ENCODE results near the gene MGAT4D.
"Not testable (repeated sequence)": the region's sequence is repeated elsewhere in the genome, so short reads cannot be mapped to it uniquely, and the experiment has no call there.

Gene MGAT4D

DNA sequence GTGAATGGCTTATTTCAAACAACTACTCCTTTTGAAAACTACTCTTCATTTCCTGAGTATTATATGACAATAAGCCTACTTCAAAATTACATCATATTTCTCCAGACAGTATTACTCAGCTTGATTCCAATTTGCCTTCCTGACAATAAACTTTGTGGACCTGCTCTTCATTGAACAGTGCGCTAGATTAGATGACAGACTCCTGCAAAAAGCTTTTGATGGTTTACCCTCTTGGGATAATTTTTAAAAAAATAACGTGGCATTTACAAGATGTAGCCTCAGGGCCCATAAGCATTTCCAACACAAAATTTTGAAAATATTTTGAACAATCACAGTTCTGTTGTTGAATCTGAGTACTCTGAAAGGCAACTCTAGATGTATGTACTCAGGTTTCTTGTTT, 25.9 kb downstream of the MGAT4D start:
- TF ChIP-seq JUND (IDR thresholded peaks at IDR 0.05; ENCODE audit: low read depth): no peak
- in situ Hi-C loops (cut with HindIII; ENCODE audit: low pct_unique_long_range_greater_than_20kb, low sequenced_read_pairs): no loop called here
- no peak for DNase-seq (ENCODE audit: low read depth in 1 of 2, low spot score in 1 of 2)

GRCh38 chr4:140469791-140470733, 28.0 kb downstream of the MGAT4D start:
- no peak for TF ChIP-seq JUND (IDR thresholded peaks at IDR 0.05; ENCODE audit: low read depth)
- DNase-seq (ENCODE audit: low read depth in 1 of 2, low spot score in 1 of 2): no peak
- in situ Hi-C loops (cut with HindIII; ENCODE audit: low pct_unique_long_range_greater_than_20kb, low sequenced_read_pairs): no loop called here

GRCh38 chr4:140466146-140466545, 31.9 kb downstream of the MGAT4D start:
- in situ Hi-C loops (cut with HindIII; ENCODE audit: low pct_unique_long_range_greater_than_20kb, low sequenced_read_pairs): no loop called here
- no peak for TF ChIP-seq JUND (IDR thresholded peaks at IDR 0.05; ENCODE audit: low read depth)
- DNase-seq (ENCODE audit: low read depth in 1 of 2, low spot score in 1 of 2): no peak

GRCh38 chr4:140463614-140464013, 34.5 kb downstream of the MGAT4D start:
- in situ Hi-C loops (cut with HindIII; ENCODE audit: low pct_unique_long_range_greater_than_20kb, low sequenced_read_pairs): no loop called here
- no peak for DNase-seq (ENCODE audit: low read depth in 1 of 2, low spot score in 1 of 2)
- TF ChIP-seq JUND (IDR thresholded peaks at IDR 0.05; ENCODE audit: low read depth): no peak

DNA sequence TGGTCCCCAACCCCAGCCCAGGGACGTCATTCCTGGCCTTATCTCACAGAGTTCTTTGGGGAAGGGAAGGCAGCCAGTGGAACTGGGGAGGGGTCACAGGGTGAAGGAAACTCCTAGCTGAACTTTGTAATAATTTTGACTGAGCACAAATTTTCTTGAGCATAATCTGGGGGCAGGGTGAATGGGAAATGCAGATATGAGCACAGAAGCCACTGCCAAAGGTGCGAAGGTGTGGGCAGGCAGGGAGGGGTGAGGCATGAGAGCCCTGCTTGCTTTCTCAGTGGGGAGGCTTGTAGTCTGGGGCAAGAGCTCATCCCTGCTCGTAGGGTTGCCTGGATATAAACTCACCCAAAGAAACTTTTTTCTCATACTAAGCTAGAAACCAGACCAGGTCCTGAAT, 34.9 kb downstream of the MGAT4D start:
- DNase-seq (ENCODE audit: low read depth in 1 of 2, low spot score in 1 of 2): no peak
- no peak for TF ChIP-seq JUND (IDR thresholded peaks at IDR 0.05; ENCODE audit: low read depth)
- in situ Hi-C loops (cut with HindIII; ENCODE audit: low pct_unique_long_range_greater_than_20kb, low sequenced_read_pairs): no loop called here

DNA sequence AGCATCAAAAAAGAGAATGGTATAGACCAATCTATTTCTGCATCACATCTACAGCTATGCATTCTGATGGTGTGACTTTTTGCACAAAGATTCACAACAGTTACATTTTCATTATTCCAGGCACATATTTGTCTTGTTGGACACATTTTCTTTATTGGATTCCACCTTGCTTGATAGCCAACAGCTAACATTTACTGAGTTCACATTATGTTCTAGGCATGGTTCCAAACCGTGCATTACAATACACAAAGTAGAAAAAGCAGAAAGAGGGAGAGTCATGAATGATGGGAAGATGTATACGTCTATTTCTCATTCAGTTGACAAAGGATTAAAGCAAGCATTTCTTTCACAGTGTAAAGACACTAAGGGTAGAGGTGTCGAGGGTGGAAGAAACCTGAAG, 47.7 kb downstream of the MGAT4D start:
- DNase-seq (ENCODE audit: low read depth in 1 of 2, low spot score in 1 of 2): peak in 1 of 2 experiments; percentile 50
- in situ Hi-C loops (cut with HindIII; ENCODE audit: low pct_unique_long_range_greater_than_20kb, low sequenced_read_pairs): no loop called here
- TF ChIP-seq JUND (IDR thresholded peaks at IDR 0.05; ENCODE audit: low read depth): no peak

DNA sequence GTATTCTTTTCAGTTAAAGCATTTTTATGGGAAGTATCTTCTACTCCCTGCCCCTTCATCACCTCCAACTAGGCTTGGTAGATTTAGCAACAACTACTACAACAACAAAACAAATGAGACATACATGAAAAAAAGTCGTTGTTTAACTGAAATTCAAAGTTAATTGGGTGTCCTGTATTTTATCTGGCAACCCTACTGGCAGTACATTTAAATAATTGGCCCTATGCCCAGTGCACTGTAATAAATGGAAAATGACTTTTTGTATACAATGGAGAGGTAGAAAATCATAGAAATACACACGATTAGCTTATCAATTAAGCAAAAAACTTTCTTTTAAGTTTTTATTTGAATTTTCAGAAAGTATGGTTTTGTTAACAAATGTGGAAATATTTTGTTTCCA, 49.3 kb downstream of the MGAT4D start:
- in situ Hi-C loops (cut with HindIII; ENCODE audit: low pct_unique_long_range_greater_than_20kb, low sequenced_read_pairs): no loop called here
- TF ChIP-seq JUND (IDR thresholded peaks at IDR 0.05; ENCODE audit: low read depth): no peak
- no peak for DNase-seq (ENCODE audit: low read depth in 1 of 2, low spot score in 1 of 2)

DNA sequence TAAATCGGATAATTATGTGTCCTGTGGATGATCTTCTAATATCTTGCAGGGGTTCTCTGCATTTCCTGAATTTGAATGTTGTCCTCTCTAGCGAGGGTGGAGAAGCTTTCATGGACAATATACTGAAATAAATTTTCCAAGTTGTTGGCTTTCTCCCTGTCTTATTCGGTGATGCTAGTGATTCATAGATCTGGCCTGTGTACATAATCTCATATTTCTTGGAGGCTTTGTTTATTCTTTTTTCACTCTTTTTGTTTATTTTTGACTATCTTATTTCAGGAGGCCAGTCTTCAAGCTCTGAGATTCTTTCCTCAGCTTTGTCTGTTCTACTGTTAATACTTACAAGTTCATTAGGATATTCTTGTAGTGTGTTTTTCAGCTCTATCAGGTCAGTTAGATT, 49.9 kb downstream of the MGAT4D start:
- no peak for TF ChIP-seq JUND (IDR thresholded peaks at IDR 0.05; ENCODE audit: low read depth)
- in situ Hi-C loops (cut with HindIII; ENCODE audit: low pct_unique_long_range_greater_than_20kb, low sequenced_read_pairs): no loop called here
- peak in 1 of 2 experiments; percentile 9 for DNase-seq (ENCODE audit: low read depth in 1 of 2, low spot score in 1 of 2)

GRCh38 chr4:140444347-140444746, 53.7 kb downstream of the MGAT4D start:
- in situ Hi-C loops (cut with HindIII; ENCODE audit: low pct_unique_long_range_greater_than_20kb, low sequenced_read_pairs); DNase-seq (ENCODE audit: low read depth in 1 of 2, low spot score in 1 of 2): not testable (repeated sequence)

GRCh38 chr4:140439644-140440142, 58.4 kb downstream of the MGAT4D start:
- in situ Hi-C loops (cut with HindIII; ENCODE audit: low pct_unique_long_range_greater_than_20kb, low sequenced_read_pairs): no loop called here
- no peak for TF ChIP-seq JUND (IDR thresholded peaks at IDR 0.05; ENCODE audit: low read depth)
- DNase-seq (ENCODE audit: low read depth in 1 of 2, low spot score in 1 of 2): no peak

DNA sequence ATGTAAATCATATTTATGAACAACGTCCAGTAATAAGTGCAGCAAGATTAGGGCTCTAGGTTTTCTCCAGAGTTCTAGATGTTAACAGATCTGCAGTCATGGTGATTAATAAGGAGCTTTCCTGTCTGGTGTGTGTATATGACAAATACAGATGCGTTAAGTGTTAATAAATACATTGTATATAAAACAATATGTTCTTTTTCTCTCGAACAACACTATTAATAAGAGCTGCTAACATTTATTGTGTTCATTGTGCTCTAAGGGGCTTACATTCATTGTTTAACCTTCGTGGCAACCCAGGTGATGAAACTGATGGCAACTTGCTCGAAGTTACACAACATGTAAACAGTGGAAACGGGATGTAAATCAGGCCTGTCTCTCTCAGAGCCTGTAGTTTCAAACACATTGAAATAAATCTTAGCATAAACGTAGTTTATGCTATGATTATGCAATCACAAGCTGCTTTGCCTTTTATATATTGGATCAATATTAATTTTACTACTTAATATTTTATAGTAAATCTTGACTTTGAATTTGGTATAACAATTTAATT, 70.1 kb downstream of the MGAT4D start:
- DNase-seq (ENCODE audit: low read depth in 1 of 2, low spot score in 1 of 2): peak in 1 of 2 experiments; percentile 44
- no peak for TF ChIP-seq JUND (IDR thresholded peaks at IDR 0.05; ENCODE audit: low read depth)
- in situ Hi-C loops (cut with HindIII; ENCODE audit: low pct_unique_long_range_greater_than_20kb, low sequenced_read_pairs): no loop called here

DNA sequence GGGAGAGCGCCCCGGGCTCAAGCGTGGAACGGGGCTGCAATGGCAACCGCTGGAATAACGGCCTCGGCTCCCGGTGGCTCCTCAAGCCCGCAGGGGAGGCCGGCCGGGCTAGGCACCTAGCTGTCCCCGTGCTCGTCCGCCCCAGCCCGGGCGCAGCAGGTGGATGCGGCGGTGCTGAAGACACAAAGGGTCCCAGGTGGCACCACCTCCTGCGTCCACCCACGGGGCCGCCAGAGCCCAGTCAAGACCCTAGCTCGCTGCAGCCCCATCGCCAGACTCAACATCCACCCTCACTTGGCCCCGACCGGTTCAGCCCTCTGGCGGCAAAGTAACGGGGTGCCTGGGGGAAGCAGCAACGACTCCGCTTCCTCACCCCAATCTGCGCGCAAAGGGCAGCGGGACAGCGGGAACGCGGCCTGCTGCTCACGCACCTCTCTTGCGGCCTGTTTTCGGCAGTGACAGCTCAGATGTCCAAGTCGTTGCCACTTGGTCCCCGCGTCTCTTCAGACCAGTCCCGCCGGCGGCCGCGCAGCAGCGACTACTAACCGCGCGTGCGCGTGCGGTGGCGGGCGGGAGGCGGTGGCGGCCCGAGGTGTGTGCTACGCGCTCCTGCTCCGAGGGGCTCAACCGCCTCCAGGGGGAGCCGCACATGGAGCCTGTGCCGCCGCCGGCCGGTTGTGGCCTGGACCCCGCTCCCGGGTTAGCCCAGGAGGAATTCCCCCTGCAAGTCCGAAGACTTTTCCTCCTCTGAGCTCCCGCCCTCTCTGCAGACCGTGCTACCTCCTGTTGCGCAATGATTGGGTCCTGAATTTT, 70.8 kb downstream of the MGAT4D start, which contains the start of gene CLGN:
CLGN (minus strand) TSS at position 543 of the 813 bp plus-strand sequence. CDS start 14,570 bp downstream, outside the sequence.
- in situ Hi-C loops (cut with HindIII; ENCODE audit: low pct_unique_long_range_greater_than_20kb, low sequenced_read_pairs): no loop called here
- TF ChIP-seq JUND (IDR thresholded peaks at IDR 0.05; ENCODE audit: low read depth): no peak
- peak; percentile 56 to 71 for DNase-seq (ENCODE audit: low read depth in 1 of 2, low spot score in 1 of 2)
